Measurements from ENCODE around the gene NPAS4.
A peak's percentile ranks its signal among the peaks of the same experiment; 100 is the strongest.
"Not testable (repeated sequence)": the region's sequence is repeated elsewhere in the genome, so short reads cannot be mapped to it uniquely, and the experiment has no call there.

The NPAS4 gene

GRCh38 chr11:66418168-66418985 lies 2.5 kb upstream of the NPAS4 start:
- peak; percentile 43 for DNase-seq

- DNase-seq, result no peak
Measured at GRCh38 chr11:66418986-66419308, 1.9 kb upstream of the NPAS4 start.

GRCh38 chr11:66419825-66420224 lies 1.0 kb upstream of the NPAS4 start:
- no peak for DNase-seq

GRCh38 chr11:66421492-66422205 lies 814 bp downstream of the NPAS4 start:
- DNase-seq, result peak; percentile 78

- DNase-seq, result no peak
Measured at GRCh38 chr11:66426314-66426713, 5.5 kb downstream of the NPAS4 start.

- no peak for DNase-seq
Measured at GRCh38 chr11:66428933-66429332, 8.1 kb downstream of the NPAS4 start.

- DNase-seq, result peak; percentile 59
Measured at GRCh38 chr11:66429983-66430602, 9.3 kb downstream of the NPAS4 start.

GRCh38 chr11:66431287-66431686 lies 10.5 kb downstream of the NPAS4 start:
- DNase-seq, result not testable (repeated sequence)

- DNase-seq, result not testable (repeated sequence)
Measured at GRCh38 chr11:66431871-66432329, 11.1 kb downstream of the NPAS4 start.

GRCh38 chr11:66432597-66432996 lies 11.8 kb downstream of the NPAS4 start:
- DNase-seq, result no peak

- no peak for DNase-seq
Measured at GRCh38 chr11:66437979-66438503, 17.2 kb downstream of the NPAS4 start.

- DNase-seq, result peak; percentile 87
Measured at GRCh38 chr11:66438504-66439466, 17.9 kb downstream of the NPAS4 start, which contains the start of gene MRPL11. MRPL11 (minus strand) TSS chr11:66438848; CDS start chr11:66438754, 94 bp downstream.

GRCh38 chr11:66440101-66440939 lies 19.5 kb downstream of the NPAS4 start:
- DNase-seq, result not testable (repeated sequence)

- DNase-seq, result not testable (repeated sequence)
Measured at GRCh38 chr11:66440940-66441282, 20.1 kb downstream of the NPAS4 start.

GRCh38 chr11:66443602-66444001 lies 22.8 kb downstream of the NPAS4 start:
- peak; percentile 19 for DNase-seq

GRCh38 chr11:66447012-66447411 lies 26.2 kb downstream of the NPAS4 start:
- DNase-seq, result no peak

- DNase-seq, result no peak
Measured at GRCh38 chr11:66448523-66448922, 27.7 kb downstream of the NPAS4 start.

GRCh38 chr11:66450560-66450959 lies 29.7 kb downstream of the NPAS4 start:
- DNase-seq, result no peak

GRCh38 chr11:66451663-66452062 lies 30.8 kb downstream of the NPAS4 start:
- no peak for DNase-seq

GRCh38 chr11:66454247-66454646 lies 33.4 kb downstream of the NPAS4 start:
- DNase-seq, result no peak

- no peak for DNase-seq
Measured at GRCh38 chr11:66454828-66455227, 34.0 kb downstream of the NPAS4 start.
